ENCODE data around the gene TOPORS. TPM values are rescaled to one million over a fixed set of nuclear protein-coding genes. Genes with fewer than 3 reads are reported as not detected.

The TOPORS gene
- total and polyA plus RNA-seq, 2 donors from 2014 or later, result 8.1 to 15.6 TPM

GRCh38 chr9:32503008-32503407, 49.4 kb downstream of the TOPORS start:
- Histone ChIP-seq H3K4me3 (ENCODE audit: low read length in 3 of 3) (no peak overlapping the region), H3K9ac (ENCODE audit: low read length in 3 of 3) (no peak overlapping the region), H3K36me3 (ENCODE audit: control insufficient read depth in 2 of 3, insufficient read depth in 3 of 3, low read length in 3 of 3) (no peaks in the 10 kb centered on the region), H3K9me3 (ENCODE audit: control insufficient read depth in 2 of 3, insufficient read depth in 1 of 3, low read length in 3 of 3) (no peaks in the 10 kb centered on the region), H3K27me3 (ENCODE audit: control insufficient read depth, insufficient read depth, low read length) (no peaks in the 10 kb centered on the region), H3K27ac (ENCODE audit: low read depth in 2 of 2, low read length in 2 of 2) (no peak overlapping the region), H3K4me1 (ENCODE audit: control insufficient read depth in 2 of 3, insufficient read depth in 2 of 3, low read depth in 1 of 3, low read length in 3 of 3) (no peaks in the 10 kb centered on the region)
- intact Hi-C loops (cut with DNase I), result no loop called here
- TF ChIP-seq, protein P1, sequence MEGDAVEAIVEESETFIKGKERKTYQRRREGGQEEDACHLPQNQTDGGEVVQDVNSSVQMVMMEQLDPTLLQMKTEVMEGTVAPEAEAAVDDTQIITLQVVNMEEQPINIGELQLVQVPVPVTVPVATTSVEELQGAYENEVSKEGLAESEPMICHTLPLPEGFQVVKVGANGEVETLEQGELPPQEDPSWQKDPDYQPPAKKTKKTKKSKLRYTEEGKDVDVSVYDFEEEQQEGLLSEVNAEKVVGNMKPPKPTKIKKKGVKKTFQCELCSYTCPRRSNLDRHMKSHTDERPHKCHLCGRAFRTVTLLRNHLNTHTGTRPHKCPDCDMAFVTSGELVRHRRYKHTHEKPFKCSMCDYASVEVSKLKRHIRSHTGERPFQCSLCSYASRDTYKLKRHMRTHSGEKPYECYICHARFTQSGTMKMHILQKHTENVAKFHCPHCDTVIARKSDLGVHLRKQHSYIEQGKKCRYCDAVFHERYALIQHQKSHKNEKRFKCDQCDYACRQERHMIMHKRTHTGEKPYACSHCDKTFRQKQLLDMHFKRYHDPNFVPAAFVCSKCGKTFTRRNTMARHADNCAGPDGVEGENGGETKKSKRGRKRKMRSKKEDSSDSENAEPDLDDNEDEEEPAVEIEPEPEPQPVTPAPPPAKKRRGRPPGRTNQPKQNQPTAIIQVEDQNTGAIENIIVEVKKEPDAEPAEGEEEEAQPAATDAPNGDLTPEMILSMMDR (IDR thresholded peaks at IDR 0.05; ENCODE audit: borderline replicate concordance, extremely low read depth, insufficient read depth), result no peak
- DNase-seq (no peak), FAIRE-seq (no peak)

- Histone ChIP-seq H3K4me1 (ENCODE audit: control insufficient read depth in 2 of 3, insufficient read depth in 2 of 3, low read depth in 1 of 3, low read length in 3 of 3) (no peaks in the 10 kb centered on the region), H3K9ac (ENCODE audit: low read length in 3 of 3) (no peak overlapping the region), H3K27me3 (ENCODE audit: control insufficient read depth, insufficient read depth, low read length) (no peaks in the 10 kb centered on the region), H3K27ac (ENCODE audit: low read depth in 2 of 2, low read length in 2 of 2) (no peak overlapping the region), H3K9me3 (ENCODE audit: control insufficient read depth in 2 of 3, insufficient read depth in 1 of 3, low read length in 3 of 3) (no peaks in the 10 kb centered on the region), H3K36me3 (ENCODE audit: control insufficient read depth in 2 of 3, insufficient read depth in 3 of 3, low read length in 3 of 3) (no peaks in the 10 kb centered on the region), H3K4me3 (ENCODE audit: low read length in 3 of 3) (no peak overlapping the region)
- no peak for DNase-seq
- TF ChIP-seq, protein P1 (IDR thresholded peaks at IDR 0.05; ENCODE audit: borderline replicate concordance, extremely low read depth, insufficient read depth), result no peak
- no peak for FAIRE-seq
- intact Hi-C loops (cut with DNase I), result no loop called here
Measured at GRCh38 chr9:32502464-32502863, 49.9 kb downstream of the TOPORS start.

GRCh38 chr9:32501868-32502267, 50.5 kb downstream of the TOPORS start:
- no peak for DNase-seq
- H3K36me3 ChIP-seq (ENCODE audit: control insufficient read depth in 2 of 3, insufficient read depth in 3 of 3, low read length in 3 of 3), result no peaks in the 10 kb centered on the region
- no peak overlapping the region for H3K27ac ChIP-seq (ENCODE audit: low read depth in 2 of 2, low read length in 2 of 2)
- H3K9ac ChIP-seq (ENCODE audit: low read length in 3 of 3), result no peak overlapping the region
- TF ChIP-seq, protein P1 (IDR thresholded peaks at IDR 0.05; ENCODE audit: borderline replicate concordance, extremely low read depth, insufficient read depth), result no peak
- intact Hi-C loops (cut with DNase I), result no loop called here
- no peaks in the 10 kb centered on the region for H3K4me1 ChIP-seq (ENCODE audit: control insufficient read depth in 2 of 3, insufficient read depth in 2 of 3, low read depth in 1 of 3, low read length in 3 of 3)
- FAIRE-seq, result no peak
- H3K27me3 ChIP-seq (ENCODE audit: control insufficient read depth, insufficient read depth, low read length), result no peaks in the 10 kb centered on the region
- H3K4me3 ChIP-seq (ENCODE audit: low read length in 3 of 3), result no peak overlapping the region
- no peaks in the 10 kb centered on the region for H3K9me3 ChIP-seq (ENCODE audit: control insufficient read depth in 2 of 3, insufficient read depth in 1 of 3, low read length in 3 of 3)

DNA sequence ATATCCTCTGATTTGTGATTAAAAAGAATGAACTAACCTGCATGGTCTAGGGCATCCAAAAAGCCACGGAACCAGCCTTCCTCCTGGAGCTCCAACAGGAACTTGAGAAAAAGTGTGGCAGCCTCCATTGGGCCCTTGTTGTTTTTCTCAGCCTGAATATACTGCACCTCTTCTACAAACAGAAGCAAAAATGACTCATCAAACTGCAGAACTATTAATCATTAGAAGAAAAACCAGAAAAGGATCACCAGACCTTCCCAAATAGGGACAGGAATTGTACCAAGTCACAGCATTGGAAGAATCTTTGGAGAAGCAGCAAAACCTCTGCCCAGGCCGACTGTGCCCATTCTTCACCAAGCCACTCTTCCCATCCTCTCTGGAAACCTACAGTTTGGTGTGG, 51.6 kb downstream of the TOPORS start:
- TF ChIP-seq, protein P1 (IDR thresholded peaks at IDR 0.05; ENCODE audit: borderline replicate concordance, extremely low read depth, insufficient read depth), result no peak
- Histone ChIP-seq H3K36me3 (ENCODE audit: control insufficient read depth in 2 of 3, insufficient read depth in 3 of 3, low read length in 3 of 3) (no peaks in the 10 kb centered on the region), H3K27me3 (ENCODE audit: control insufficient read depth, insufficient read depth, low read length) (no peaks in the 10 kb centered on the region), H3K4me3 (ENCODE audit: low read length in 3 of 3) (no peak overlapping the region), H3K9ac (ENCODE audit: low read length in 3 of 3) (no peak overlapping the region), H3K27ac (ENCODE audit: low read depth in 2 of 2, low read length in 2 of 2) (no peak overlapping the region), H3K4me1 (ENCODE audit: control insufficient read depth in 2 of 3, insufficient read depth in 2 of 3, low read depth in 1 of 3, low read length in 3 of 3) (no peaks in the 10 kb centered on the region), H3K9me3 (ENCODE audit: control insufficient read depth in 2 of 3, insufficient read depth in 1 of 3, low read length in 3 of 3) (no peaks in the 10 kb centered on the region)
- intact Hi-C loops (cut with DNase I), result no loop called here
- FAIRE-seq, result no peak
- no peak for DNase-seq

All from kidney (tissue), 14 donors.